Esophagus (tissue), 2 donors: ENCODE data around the gene NBPF4. TPM values are rescaled to one million over a fixed set of nuclear protein-coding genes. Genes with fewer than 3 reads are reported as not detected.

Experiments
- polyA plus RNA-seq, 2 donors: library from polyadenylated mRNA; stranded (reverse); fragments of 200-250 nt; gene quantifications; one replicate each; pipeline ENCODE4 v1.2.3, GENCODE V29; 2013
- donor health status: healthy with polysubstance abuse.
- donor health status: Bipolar disorder and iron deficiency.

The NBPF4 gene
- polyA plus RNA-seq, 2 donors = 0.02 TPM; not detected in 1

Other genes with a start within 250 kb of the NBPF4 start
- gene SLC25A24, start 43.7 kb downstream of the NBPF4 start, polyA plus RNA-seq = 1 to 10 TPM; 3.2 to 9.3 TPM
- not detected for gene NBPF6, start 206.3 kb upstream of the NBPF4 start, polyA plus RNA-seq